DND-41 (cell line): ENCODE results near the gene ZNF714.

ENCODE experiments used
- ATAC-seq: fragments of 200-7000 bp; cut with Tn5 transposase; 3 replicates; pipeline ENCODE4 v1.9.1; 2021; ENCODE audit warnings: low read depth; ENCODE audit not compliant: insufficient read depth
- DNase-seq: peaks from one replicate; pipeline ENCODE4 v3.0.0-alpha.2; 2020
- H2AFZ ChIP-seq: 2 replicates; pipeline ENCODE4 v1.6.0; 2012; ENCODE audit warnings: low read depth, low read length
- H3K27ac ChIP-seq: 2 replicates; pipeline ENCODE4 v1.5.1; 2012; ENCODE audit warnings: low read length, inconsistent platforms
- H3K27me3 ChIP-seq: fragments of 200-600 bp; sonication (generic); 2 replicates; pipeline ENCODE4 v1.6.0; 2012; ENCODE audit warnings: low read length, mild to moderate bottlenecking, inconsistent platforms; ENCODE audit not compliant: insufficient read depth, poor library complexity
- H3K36me3 ChIP-seq: 2 replicates; pipeline ENCODE4 v1.5.1; 2012; ENCODE audit warnings: low read length, inconsistent platforms; ENCODE audit not compliant: insufficient read depth
- H3K4me1 ChIP-seq: 2 replicates; pipeline ENCODE4 v1.5.1; 2012; ENCODE audit warnings: mild to moderate bottlenecking, low read length; ENCODE audit not compliant: insufficient read depth
- H3K4me2 ChIP-seq: 2 replicates; pipeline ENCODE4 v1.6.0; 2012; ENCODE audit warnings: mild to moderate bottlenecking, moderate library complexity, low read length, inconsistent platforms; ENCODE audit not compliant: insufficient read depth
- H3K4me3 ChIP-seq, 2 experiments: fragments of 200-600 bp in 1 of 2; shearing (Covaris generic) in 1 of 2; 2 replicates each; pipeline ENCODE4 v1.5.1; 2012 to 2016; ENCODE audit warnings: inconsistent platforms in 2 of 2, low read length in 2 of 2, mild to moderate bottlenecking in 2 of 2, low read depth in 1 of 2, moderate library complexity in 1 of 2
- H3K79me2 ChIP-seq: 2 replicates; pipeline ENCODE4 v1.6.0; 2012; ENCODE audit warnings: low read length, inconsistent platforms; ENCODE audit not compliant: insufficient read depth
- H3K9ac ChIP-seq: 2 replicates; pipeline ENCODE4 v1.6.0; 2012; ENCODE audit warnings: low read depth, mild to moderate bottlenecking, inconsistent platforms, low read length, moderate library complexity
- H3K9me3 ChIP-seq: 2 replicates; pipeline ENCODE4 v1.5.1; 2012; ENCODE audit warnings: low read length, moderate library complexity, mild to moderate bottlenecking, inconsistent platforms; ENCODE audit not compliant: insufficient read depth, severe bottlenecking
- H4K20me1 ChIP-seq: 2 replicates; pipeline ENCODE4 v1.6.0; 2012; ENCODE audit warnings: low read length; ENCODE audit not compliant: insufficient read depth
- EZH2 ChIP-seq: IDR thresholded peaks from 3 replicates; pipeline ENCODE4 v1.6.1; 2012; ENCODE audit warnings: borderline replicate concordance, low read depth, mild to moderate bottlenecking, moderate library complexity, low read length, inconsistent platforms; ENCODE audit not compliant: severe bottlenecking
- TF ChIP-seq, protein P1 (sequence below): IDR thresholded peaks from 2 replicates; pipeline ENCODE4 v1.5.1; 2012; ENCODE audit warnings: borderline replicate concordance, low read length, moderate library complexity, mild to moderate bottlenecking; ENCODE audit not compliant: poor library complexity, severe bottlenecking; ENCODE audit errors: extremely low read depth

The ZNF714 gene

DNA sequence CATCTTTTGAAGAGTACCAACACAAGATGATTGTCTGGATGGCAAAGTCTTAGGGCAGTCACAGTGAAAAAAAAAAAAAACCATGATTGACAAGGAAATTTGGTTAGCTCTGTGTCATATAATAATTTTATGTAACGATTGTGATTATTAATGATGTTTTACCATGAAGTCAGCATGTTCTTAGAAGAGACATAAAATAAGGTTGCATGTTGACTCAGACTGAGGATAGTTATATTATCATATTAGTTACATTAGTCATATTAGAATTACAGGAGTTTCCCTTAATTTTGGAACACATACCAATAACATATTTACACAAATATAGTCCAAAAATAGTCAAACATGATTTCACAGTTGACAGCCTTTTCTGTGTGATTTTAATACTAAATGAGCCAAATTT lies 65.5 kb downstream of the ZNF714 start:
- Histone ChIP-seq H3K9me3 (peaks cover 57% of the 10 kb centered on the region), H3K4me2 (no peak overlapping the region), H3K27me3 (no peaks in the 10 kb centered on the region), H3K9ac (no peak overlapping the region), H3K27ac (no peak overlapping the region), H3K79me2 (peaks cover 87% of the 10 kb centered on the region), H3K4me3 (no peak overlapping the region), H2AFZ (no peak overlapping the region), H3K4me1 (peaks cover 13% of the 10 kb centered on the region), H3K36me3 (peaks cover 93% of the 10 kb centered on the region), H4K20me1 (no peaks in the 10 kb centered on the region)
- TF ChIP-seq, protein P1, sequence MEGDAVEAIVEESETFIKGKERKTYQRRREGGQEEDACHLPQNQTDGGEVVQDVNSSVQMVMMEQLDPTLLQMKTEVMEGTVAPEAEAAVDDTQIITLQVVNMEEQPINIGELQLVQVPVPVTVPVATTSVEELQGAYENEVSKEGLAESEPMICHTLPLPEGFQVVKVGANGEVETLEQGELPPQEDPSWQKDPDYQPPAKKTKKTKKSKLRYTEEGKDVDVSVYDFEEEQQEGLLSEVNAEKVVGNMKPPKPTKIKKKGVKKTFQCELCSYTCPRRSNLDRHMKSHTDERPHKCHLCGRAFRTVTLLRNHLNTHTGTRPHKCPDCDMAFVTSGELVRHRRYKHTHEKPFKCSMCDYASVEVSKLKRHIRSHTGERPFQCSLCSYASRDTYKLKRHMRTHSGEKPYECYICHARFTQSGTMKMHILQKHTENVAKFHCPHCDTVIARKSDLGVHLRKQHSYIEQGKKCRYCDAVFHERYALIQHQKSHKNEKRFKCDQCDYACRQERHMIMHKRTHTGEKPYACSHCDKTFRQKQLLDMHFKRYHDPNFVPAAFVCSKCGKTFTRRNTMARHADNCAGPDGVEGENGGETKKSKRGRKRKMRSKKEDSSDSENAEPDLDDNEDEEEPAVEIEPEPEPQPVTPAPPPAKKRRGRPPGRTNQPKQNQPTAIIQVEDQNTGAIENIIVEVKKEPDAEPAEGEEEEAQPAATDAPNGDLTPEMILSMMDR: no peak
- TF ChIP-seq EZH2: no peak
- DNase-seq: no peak
- no peak for ATAC-seq

DNA sequence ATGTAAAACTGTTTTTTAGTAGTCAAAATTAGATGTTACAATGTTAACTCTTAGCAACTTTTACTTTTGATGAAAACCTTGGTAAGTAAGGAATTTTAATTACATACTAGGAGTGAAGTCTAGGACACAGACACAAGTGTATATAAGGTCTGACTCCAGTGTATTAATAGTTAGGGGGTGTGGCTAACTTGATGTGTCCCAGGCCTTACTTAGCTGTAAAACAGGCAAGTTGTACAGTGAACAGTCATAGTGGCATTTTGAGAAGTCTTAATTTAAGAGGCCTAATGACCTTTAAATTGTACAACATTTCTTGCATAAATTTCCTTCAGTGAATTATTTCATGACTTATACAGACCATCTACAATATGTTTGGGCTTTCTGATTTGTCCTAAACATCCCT lies 66.7 kb downstream of the ZNF714 start:
- Histone ChIP-seq H3K9ac (no peak overlapping the region), H3K27me3 (no peaks in the 10 kb centered on the region), H3K36me3 (peaks cover 98% of the 10 kb centered on the region), H3K4me1 (0 out of 2 replicates have a peak, but pooled peaks cover 2% of the 10 kb centered on the region), H3K4me2 (no peak overlapping the region), H3K4me3 (no peak overlapping the region), H3K9me3 (peaks cover 58% of the 10 kb centered on the region), H3K79me2 (peaks cover 87% of the 10 kb centered on the region), H2AFZ (no peak overlapping the region), H3K27ac (no peak overlapping the region), H4K20me1 (no peaks in the 10 kb centered on the region)
- DNase-seq (no peak), ATAC-seq (no peak)
- no peak for TF ChIP-seq EZH2
- TF ChIP-seq, protein P1: no peak

DNA sequence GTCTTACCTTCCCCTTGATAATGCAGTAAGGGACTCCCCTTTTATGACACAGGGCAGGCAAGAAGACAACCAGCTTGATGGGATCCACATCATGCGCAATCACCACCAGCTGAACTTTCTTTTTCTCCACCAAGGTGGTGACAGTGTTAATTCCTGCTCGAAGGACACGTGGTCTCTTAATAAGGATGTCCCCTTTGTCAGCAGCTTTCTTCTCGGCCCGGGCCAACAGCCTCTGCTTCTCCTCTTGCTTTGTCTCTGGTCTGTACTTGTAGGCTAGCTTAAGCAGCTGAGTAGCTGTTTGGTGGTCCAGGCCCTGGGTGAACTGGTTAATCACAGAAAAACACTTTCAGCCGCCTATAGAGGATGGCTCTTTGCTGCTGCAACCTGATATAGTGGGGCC lies 67.9 kb downstream of the ZNF714 start:
- Histone ChIP-seq H3K36me3 (peaks cover 89% of the 10 kb centered on the region), H4K20me1 (no peaks in the 10 kb centered on the region), H3K9ac (no peak overlapping the region), H2AFZ (no peak overlapping the region), H3K79me2 (peaks cover 80% of the 10 kb centered on the region), H3K4me2 (no peak overlapping the region), H3K27ac (no peak overlapping the region), H3K27me3 (no peaks in the 10 kb centered on the region), H3K9me3 (peaks cover 47% of the 10 kb centered on the region), H3K4me1 (no peaks in the 10 kb centered on the region), H3K4me3 (no peak overlapping the region)
- ATAC-seq: no peak
- no peak for TF ChIP-seq EZH2
- TF ChIP-seq, protein P1: no peak
- no peak for DNase-seq

DNA sequence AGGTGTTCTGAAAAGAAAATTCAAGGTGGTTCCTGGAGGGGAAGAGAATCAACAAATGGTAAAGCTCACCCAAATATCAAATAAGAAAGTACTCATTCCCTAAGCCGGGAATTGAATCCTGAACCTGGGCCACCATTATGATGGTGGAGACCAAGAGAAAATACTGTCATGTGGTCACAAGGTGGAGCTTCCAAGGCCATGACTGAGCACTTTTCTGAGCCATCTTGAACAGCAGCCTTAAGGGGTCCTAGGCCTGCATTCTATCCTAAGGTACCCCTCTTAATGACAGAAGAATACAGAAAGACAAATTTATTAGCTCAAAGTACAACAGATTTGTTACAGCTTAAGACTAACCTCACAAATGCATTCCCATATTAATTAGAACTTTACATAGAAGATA lies 69.5 kb downstream of the ZNF714 start:
- no peak for TF ChIP-seq EZH2
- TF ChIP-seq, protein P1: no peak
- H3K9me3 ChIP-seq: peaks cover 33% of the 10 kb centered on the region
- no peaks in the 10 kb centered on the region for H3K4me1 ChIP-seq
- no peak overlapping the region for H3K4me3 ChIP-seq
- ATAC-seq: no peak
- H2AFZ ChIP-seq: no peak overlapping the region
- no peaks in the 10 kb centered on the region; the same call in 1 of the 2 replicates for H4K20me1 ChIP-seq
- peaks cover 84% of the 10 kb centered on the region for H3K36me3 ChIP-seq
- DNase-seq: no peak
- no peaks in the 10 kb centered on the region for H3K27me3 ChIP-seq
- no peak overlapping the region for H3K4me2 ChIP-seq
- H3K27ac ChIP-seq: no peak overlapping the region
- H3K79me2 ChIP-seq: peaks cover 80% of the 10 kb centered on the region
- no peak overlapping the region for H3K9ac ChIP-seq
